MCF 10A (cell line): ENCODE measurements around the gene TNRC18. TPM values are rescaled to one million over a fixed set of nuclear protein-coding genes. Genes with fewer than 3 reads are reported as not detected.
"Not testable (repeated sequence)": the region's sequence is repeated elsewhere in the genome, so short reads cannot be mapped to it uniquely, and the experiment has no call there.

Experiments used
- Bru-seq: library from RNA; stranded (reverse); fragments of 400-500 nt; gene quantifications from one replicate; lab custom pipeline; 2021; lab: Mats Ljungman, UMichigan
- BruChase-seq, 2 experiments: library from RNA; stranded (reverse); fragments of 400-500 nt; gene quantifications; one replicate each; lab custom pipeline; 2021; lab: Mats Ljungman, UMichigan
- BruUV-seq: library from RNA; stranded (reverse); fragments of 400-500 nt; replicated peaks from 2 replicates; lab custom pipeline; 2021; lab: Mats Ljungman, UMichigan
- CTCF ChIA-PET: fragments of 300-600 bp; sonication (Branson Sonifier 250); formaldehyde crosslinking; extraction: SDS; loops from one replicate; lab custom pipeline; 2021; ENCODE audit warnings: antibody characterized with exemption, inconsistent platforms; lab: Yijun Ruan, JAX
- POLR2A ChIA-PET: fragments of 300-600, 350-650 bp; sonication (Branson Sonifier 250); formaldehyde crosslinking; extraction: SDS; loops from one replicate; lab custom pipeline; 2020; ENCODE audit warnings: antibody characterized with exemption, inconsistent platforms; lab: Yijun Ruan, JAX
- DNase-seq: peaks from one replicate; pipeline ENCODE4 v3.0.0-alpha.2; 2018; ENCODE audit not compliant: unreplicated experiment
- H3K27ac Mint-ChIP-seq: one replicate; pipeline ENCODE4 v1.8.0; 2022; ENCODE audit warnings: mild to moderate bottlenecking, low read depth, mixed read lengths; ENCODE audit not compliant: unreplicated experiment
- H3K27me3 Mint-ChIP-seq: one replicate; pipeline ENCODE4 v1.8.0; 2022; ENCODE audit warnings: mixed read lengths; ENCODE audit not compliant: insufficient read depth, unreplicated experiment
- H3K36me3 Mint-ChIP-seq: one replicate; pipeline ENCODE4 v1.8.0; 2022; ENCODE audit warnings: mild to moderate bottlenecking, moderate library complexity, mixed read lengths; ENCODE audit not compliant: insufficient read depth, unreplicated experiment
- H3K4me1 Mint-ChIP-seq: one replicate; pipeline ENCODE4 v1.8.0; 2022; ENCODE audit warnings: mixed read lengths; ENCODE audit not compliant: insufficient read depth, unreplicated experiment
- H3K4me3 Mint-ChIP-seq: one replicate; pipeline ENCODE4 v1.8.0; 2022; ENCODE audit warnings: mild to moderate bottlenecking, moderate library complexity, mixed read lengths; ENCODE audit not compliant: unreplicated experiment
- H3K9me3 Mint-ChIP-seq: one replicate; pipeline ENCODE4 v1.8.0; 2022; ENCODE audit warnings: mixed read lengths; ENCODE audit not compliant: unreplicated experiment
- intact Hi-C: fragments of 100-400 bp; cut with micrococcal nuclease; formaldehyde crosslinking; loops from 2 replicates; pipeline ENCODE4 v1.14.1; 2022
- long read RNA-seq: library from polyadenylated mRNA; stranded (forward); transcript quantifications from one replicate; pipeline ENCODE4 v2.0.0, GENCODE V29; 2022
- total RNA-seq: library from RNA; stranded (reverse); gene quantifications from 2 replicates; pipeline ENCODE4 v1.2.3, GENCODE V29; 2022
- TF ChIP-seq, protein P1 (sequence below): fragments of 200-600 bp; IDR thresholded peaks from one replicate; pipeline ENCODE4 v1.8.0; 2022; ENCODE audit warnings: antibody characterized with exemption, mild to moderate bottlenecking; ENCODE audit not compliant: unreplicated experiment

The TNRC18 gene, protein sequence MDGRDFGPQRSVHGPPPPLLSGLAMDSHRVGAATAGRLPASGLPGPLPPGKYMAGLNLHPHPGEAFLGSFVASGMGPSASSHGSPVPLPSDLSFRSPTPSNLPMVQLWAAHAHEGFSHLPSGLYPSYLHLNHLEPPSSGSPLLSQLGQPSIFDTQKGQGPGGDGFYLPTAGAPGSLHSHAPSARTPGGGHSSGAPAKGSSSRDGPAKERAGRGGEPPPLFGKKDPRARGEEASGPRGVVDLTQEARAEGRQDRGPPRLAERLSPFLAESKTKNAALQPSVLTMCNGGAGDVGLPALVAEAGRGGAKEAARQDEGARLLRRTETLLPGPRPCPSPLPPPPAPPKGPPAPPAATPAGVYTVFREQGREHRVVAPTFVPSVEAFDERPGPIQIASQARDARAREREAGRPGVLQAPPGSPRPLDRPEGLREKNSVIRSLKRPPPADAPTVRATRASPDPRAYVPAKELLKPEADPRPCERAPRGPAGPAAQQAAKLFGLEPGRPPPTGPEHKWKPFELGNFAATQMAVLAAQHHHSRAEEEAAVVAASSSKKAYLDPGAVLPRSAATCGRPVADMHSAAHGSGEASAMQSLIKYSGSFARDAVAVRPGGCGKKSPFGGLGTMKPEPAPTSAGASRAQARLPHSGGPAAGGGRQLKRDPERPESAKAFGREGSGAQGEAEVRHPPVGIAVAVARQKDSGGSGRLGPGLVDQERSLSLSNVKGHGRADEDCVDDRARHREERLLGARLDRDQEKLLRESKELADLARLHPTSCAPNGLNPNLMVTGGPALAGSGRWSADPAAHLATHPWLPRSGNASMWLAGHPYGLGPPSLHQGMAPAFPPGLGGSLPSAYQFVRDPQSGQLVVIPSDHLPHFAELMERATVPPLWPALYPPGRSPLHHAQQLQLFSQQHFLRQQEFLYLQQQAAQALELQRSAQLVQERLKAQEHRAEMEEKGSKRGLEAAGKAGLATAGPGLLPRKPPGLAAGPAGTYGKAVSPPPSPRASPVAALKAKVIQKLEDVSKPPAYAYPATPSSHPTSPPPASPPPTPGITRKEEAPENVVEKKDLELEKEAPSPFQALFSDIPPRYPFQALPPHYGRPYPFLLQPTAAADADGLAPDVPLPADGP (N-terminal part only)
- total RNA-seq, result 120 and 132 TPM in 2 replicates
- Bru-seq, nascent RNA, result percentile 70 among the genes with signal in this experiment
- percentile 84 among the genes with signal in this experiment for BruChase-seq, experiment 1, labeled RNA remaining after a 6-hour chase
- BruChase-seq, experiment 2, labeled RNA remaining after a 2-hour chase, result percentile 73 among the genes with signal in this experiment
- long read RNA-seq, partial matches to known transcripts, result 32 of 52 reads
- long read RNA-seq, other reads (novel, unspliced or antisense), result 20 of 52 reads

DNA sequence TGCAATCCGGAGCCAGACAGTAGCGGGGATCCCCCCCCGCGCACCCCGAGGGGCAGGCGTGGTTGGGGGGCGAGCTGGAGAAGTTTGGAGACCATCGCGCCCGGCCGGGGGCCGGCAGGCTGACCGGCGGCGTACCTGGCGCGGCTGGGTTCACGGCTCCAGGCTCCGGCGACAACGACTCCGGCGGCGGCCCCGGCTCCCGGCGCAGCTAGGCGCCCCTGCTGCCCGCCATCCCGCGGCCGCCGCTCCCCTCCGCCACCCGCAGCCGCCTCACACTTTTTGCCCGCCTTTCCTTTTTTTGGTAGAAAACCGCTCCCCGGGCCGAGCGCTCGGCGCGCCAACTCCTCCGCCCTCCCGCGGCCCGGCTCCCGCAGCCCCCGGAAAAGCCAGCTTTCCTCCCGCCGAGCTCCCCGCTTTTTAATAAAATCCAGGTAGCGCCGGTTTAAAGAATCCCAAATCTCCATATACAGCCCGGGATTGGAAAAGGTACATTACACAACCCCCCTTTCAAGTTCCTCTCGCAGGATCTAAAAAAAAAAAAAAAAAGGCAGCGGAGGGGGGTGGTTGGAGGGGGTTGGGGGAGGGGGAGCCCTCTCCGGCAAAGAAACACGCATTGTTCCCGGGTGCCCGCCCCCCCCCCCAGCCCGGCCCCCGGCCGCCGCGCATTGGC lies at the start of gene TNRC18:
TNRC18 (minus strand) TSS at position 529 of the 670 bp plus-strand sequence. CDS start 2,588 bp downstream, outside the sequence.
- Mint-ChIP-seq H3K9me3 (no peaks in the 10 kb centered on the region), H3K27me3 (no peaks in the 10 kb centered on the region), H3K27ac (peak within 1 kb of the TSS; percentile 94), H3K36me3 (peaks cover 28% of the 10 kb centered on the region), H3K4me1 (peaks cover 4% of the 10 kb centered on the region), H3K4me3 (peak within 1 kb of the TSS; percentile 98)
- ChIA-PET CTCF (interaction anchor here (0.7 to 2.4 kb wide), 3 partner anchors 22 to 228 kb away, joined by 3 to 16 read pairs (median 5); no protein-coding TSS in a partner anchor), POLR2A (interaction anchor here (0.6 to 3.1 kb wide), 13 partner anchors 14 to 269 kb away, joined by 3 to 11 read pairs (median 4); no protein-coding TSS in a partner anchor)
- intact Hi-C loops, result no loop called here
- TF ChIP-seq, protein P1, sequence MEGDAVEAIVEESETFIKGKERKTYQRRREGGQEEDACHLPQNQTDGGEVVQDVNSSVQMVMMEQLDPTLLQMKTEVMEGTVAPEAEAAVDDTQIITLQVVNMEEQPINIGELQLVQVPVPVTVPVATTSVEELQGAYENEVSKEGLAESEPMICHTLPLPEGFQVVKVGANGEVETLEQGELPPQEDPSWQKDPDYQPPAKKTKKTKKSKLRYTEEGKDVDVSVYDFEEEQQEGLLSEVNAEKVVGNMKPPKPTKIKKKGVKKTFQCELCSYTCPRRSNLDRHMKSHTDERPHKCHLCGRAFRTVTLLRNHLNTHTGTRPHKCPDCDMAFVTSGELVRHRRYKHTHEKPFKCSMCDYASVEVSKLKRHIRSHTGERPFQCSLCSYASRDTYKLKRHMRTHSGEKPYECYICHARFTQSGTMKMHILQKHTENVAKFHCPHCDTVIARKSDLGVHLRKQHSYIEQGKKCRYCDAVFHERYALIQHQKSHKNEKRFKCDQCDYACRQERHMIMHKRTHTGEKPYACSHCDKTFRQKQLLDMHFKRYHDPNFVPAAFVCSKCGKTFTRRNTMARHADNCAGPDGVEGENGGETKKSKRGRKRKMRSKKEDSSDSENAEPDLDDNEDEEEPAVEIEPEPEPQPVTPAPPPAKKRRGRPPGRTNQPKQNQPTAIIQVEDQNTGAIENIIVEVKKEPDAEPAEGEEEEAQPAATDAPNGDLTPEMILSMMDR, result no peak
- no peak for DNase-seq
- BruUV-seq, result no TSS peak

DNA sequence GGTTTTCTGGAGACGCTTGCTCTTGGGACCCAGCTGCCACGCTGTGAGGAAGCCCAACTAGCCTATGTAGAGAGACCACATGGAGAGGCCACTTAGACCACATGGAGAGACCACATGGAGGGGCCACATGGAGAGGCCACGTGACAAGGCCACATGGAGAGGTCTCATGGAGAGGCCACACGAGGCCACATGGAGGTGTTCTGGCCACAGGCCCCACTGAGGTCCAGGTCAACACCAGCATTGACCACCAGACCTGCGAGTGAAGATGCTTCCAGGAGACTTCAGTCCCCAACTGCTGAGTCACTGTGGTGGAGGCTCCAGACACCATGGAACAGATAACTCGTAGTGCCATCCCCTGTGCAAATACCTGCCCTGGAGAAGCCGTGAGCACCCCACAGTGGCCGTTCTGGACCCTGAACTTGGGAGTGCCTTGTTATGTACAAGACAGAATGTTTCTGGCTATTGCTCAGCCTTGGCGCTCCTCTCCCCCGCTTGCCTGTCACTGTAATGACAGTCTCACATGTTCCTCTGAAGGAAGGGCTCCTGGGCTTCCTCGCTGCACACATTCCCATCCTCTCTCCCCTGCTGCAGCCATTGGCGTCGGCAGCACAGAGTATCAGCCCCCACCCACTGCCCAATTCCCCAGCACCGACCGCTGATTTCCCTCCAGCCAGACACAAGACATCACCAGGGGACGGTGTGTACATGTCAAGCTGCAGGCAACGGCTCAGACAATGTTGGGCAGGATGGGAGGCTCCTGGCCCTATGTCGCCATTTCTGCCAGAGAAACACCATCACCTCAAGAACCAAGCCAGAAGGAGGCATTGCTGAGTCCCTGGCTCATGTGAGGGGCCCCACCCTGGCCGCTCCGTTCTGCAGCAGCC lies 49.0 kb upstream of the TNRC18 start:
- Mint-ChIP-seq H3K4me3 (no peak overlapping the region), H3K36me3 (peaks cover 8% of the 10 kb centered on the region), H3K9me3 (no peaks in the 10 kb centered on the region), H3K4me1 (peaks cover 6% of the 10 kb centered on the region), H3K27me3 (no peaks in the 10 kb centered on the region), H3K27ac (no peak overlapping the region)
- no peak for DNase-seq
- BruUV-seq, result no TSS peak
- ChIA-PET CTCF (no interaction called here), POLR2A (no interaction called here)
- TF ChIP-seq, protein P1, result no peak
- intact Hi-C loops, result no loop called here

DNA sequence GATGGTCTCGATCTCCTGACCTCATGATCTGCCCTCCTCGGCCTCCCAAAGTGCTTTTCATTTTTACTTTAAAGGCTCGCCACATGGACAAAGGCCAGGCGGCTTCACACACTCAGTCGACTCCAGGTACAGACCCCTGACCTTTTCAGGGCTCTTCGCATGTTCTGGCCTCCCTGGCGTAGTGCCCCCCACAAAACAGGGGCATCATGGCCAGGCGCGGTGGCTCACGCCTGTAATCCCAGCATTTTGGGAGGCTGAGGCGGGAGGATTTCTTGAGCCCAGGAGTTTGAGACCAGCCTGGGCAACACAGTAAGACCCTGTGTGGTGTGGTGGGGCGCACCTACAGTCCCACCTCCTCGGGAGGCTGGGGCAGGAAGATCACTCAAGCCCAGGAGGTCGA lies 48.0 kb upstream of the TNRC18 start:
- H3K4me3 Mint-ChIP-seq, POLR2A ChIA-PET, H3K9me3 Mint-ChIP-seq, H3K27ac Mint-ChIP-seq, DNase-seq, BruUV-seq, H3K36me3 Mint-ChIP-seq, H3K27me3 Mint-ChIP-seq, H3K4me1 Mint-ChIP-seq, intact Hi-C loops, CTCF ChIA-PET: not testable (repeated sequence)
